Dendritic cell treated with granulocyte-macrophage colony-stimulating factor and Interleukin-4, amounts not matched to agents 40 ng/mL and 50 ng/mL, for 4 days (primary cell): Measurements from ENCODE around the gene N4BP2L1.
"Not testable (repeated sequence)": the region's sequence is repeated elsewhere in the genome, so short reads cannot be mapped to it uniquely, and the experiment has no call there.

Experiments
- H3K27ac Mint-ChIP-seq: one replicate; pipeline ENCODE4 v1.8.0; 2022; ENCODE audit warnings: mild to moderate bottlenecking, mixed read lengths
- H3K27me3 Mint-ChIP-seq: one replicate; pipeline ENCODE4 v1.8.0; 2022; ENCODE audit warnings: mild to moderate bottlenecking, mixed read lengths
- H3K36me3 Mint-ChIP-seq: one replicate; pipeline ENCODE4 v1.8.0; 2022; ENCODE audit warnings: low read depth, mixed read lengths
- H3K4me1 Mint-ChIP-seq: one replicate; pipeline ENCODE4 v1.8.0; 2022; ENCODE audit warnings: low read depth, mixed read lengths
- H3K4me3 Mint-ChIP-seq: one replicate; pipeline ENCODE4 v1.8.0; 2022; ENCODE audit warnings: mild to moderate bottlenecking, moderate library complexity, mixed read lengths
- H3K9me3 Mint-ChIP-seq: one replicate; pipeline ENCODE4 v1.8.0; 2022; ENCODE audit warnings: mixed read lengths
- intact Hi-C: fragments of 100-400 bp; cut with micrococcal nuclease; formaldehyde crosslinking; loops from one replicate; pipeline ENCODE4 v1.15.0; 2022

Gene N4BP2L1

DNA sequence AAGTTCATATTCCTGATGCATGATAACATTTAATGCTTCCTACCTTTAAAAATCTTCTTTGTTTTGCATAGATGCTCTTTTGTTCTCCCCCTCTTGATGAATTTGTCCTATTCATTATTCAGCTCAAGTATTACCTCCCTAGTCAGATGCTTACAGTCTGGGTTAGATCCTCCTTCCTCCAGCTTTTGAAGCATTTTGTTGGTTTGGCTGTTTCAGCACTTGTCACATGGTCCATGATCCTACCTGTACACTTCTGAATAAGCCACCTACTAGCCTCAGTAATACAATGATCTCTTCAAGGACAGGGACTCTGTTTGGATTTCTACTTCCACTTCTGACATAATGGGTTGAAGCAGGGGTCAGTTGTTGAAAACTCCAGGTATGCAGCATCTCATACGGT is 37.4 kb downstream of the N4BP2L1 start:
- peaks cover 7% of the 10 kb centered on the region for H3K36me3 Mint-ChIP-seq
- no peak overlapping the region for H3K4me3 Mint-ChIP-seq
- intact Hi-C loops, result no loop called here

DNA sequence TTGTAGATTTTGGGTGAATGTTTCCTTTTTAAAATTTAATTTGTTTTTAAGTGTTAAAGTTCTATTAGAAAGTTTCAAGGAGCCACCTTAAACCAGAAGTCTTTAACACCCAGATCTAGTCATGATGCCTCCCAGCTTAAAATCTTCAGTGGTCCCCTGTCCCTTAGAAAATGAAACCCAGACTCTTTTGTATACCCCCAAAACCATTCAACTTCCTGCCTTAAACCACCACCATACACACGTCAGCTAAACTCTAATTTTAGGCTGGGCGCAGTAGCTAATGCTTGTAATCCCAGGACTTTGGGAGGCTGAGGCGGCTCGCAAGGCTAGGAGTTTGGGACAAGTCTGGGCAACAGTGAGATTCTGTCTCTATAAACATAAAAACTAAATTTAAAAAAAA is 37.9 kb downstream of the N4BP2L1 start:
- Mint-ChIP-seq H3K4me1 (peaks cover 14% of the 10 kb centered on the region), H3K27me3 (no peaks in the 10 kb centered on the region), H3K27ac (no peak overlapping the region), H3K4me3 (no peak overlapping the region), H3K9me3 (no peaks in the 10 kb centered on the region), H3K36me3 (peaks cover 7% of the 10 kb centered on the region)
- intact Hi-C loops, result no loop called here

More for the DNA sequence above, 37.4 kb downstream of the N4BP2L1 start:
- no peaks in the 10 kb centered on the region for H3K27me3 Mint-ChIP-seq
- H3K27ac Mint-ChIP-seq, result no peak overlapping the region
- H3K9me3 Mint-ChIP-seq, result no peaks in the 10 kb centered on the region
- peaks cover 14% of the 10 kb centered on the region for H3K4me1 Mint-ChIP-seq

DNA sequence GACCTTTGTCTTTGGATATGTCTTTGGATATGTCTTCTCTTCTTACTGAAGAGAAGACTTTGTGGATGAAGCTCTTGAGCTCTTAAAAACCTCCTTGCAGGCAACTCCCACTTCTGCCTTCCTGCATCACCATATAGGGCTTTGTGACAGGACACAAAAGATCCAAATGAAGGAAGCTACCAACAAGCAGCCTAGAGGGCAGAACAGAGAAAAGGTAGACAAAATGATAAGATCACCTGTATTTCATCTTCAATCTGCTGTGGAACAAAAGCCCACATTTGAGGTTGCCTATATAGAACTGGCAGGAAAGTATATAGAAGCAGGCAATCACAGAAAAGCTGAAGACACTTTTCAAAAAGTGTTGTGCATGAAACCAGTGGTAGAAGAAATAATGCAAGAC is 42.5 kb downstream of the N4BP2L1 start:
- Mint-ChIP-seq H3K4me3 (no peak overlapping the region), H3K27ac (no peak overlapping the region), H3K36me3 (peaks cover 7% of the 10 kb centered on the region), H3K4me1 (no peaks in the 10 kb centered on the region), H3K27me3 (no peaks in the 10 kb centered on the region), H3K9me3 (no peaks in the 10 kb centered on the region)
- intact Hi-C loops, result no loop called here

GRCh38 chr13:32384702-32385101 is 43.2 kb downstream of the N4BP2L1 start:
- Mint-ChIP-seq H3K9me3 (no peaks in the 10 kb centered on the region), H3K36me3 (peaks cover 8% of the 10 kb centered on the region), H3K27me3 (no peaks in the 10 kb centered on the region), H3K27ac (no peak overlapping the region), H3K4me1 (no peaks in the 10 kb centered on the region), H3K4me3 (no peak overlapping the region)
- intact Hi-C loops, result loop anchor here (5.0 kb wide), 1 partner anchor 58 kb away; no protein-coding TSS in a partner anchor

GRCh38 chr13:32383836-32384618 is 43.9 kb downstream of the N4BP2L1 start:
- no peaks in the 10 kb centered on the region for H3K27me3 Mint-ChIP-seq
- intact Hi-C loops, result loop anchor here (2.0 to 5.0 kb wide), 2 partner anchors 58 to 197 kb away; no protein-coding TSS in a partner anchor
- H3K9me3 Mint-ChIP-seq, result no peaks in the 10 kb centered on the region
- H3K27ac Mint-ChIP-seq, result no peak overlapping the region
- H3K4me3 Mint-ChIP-seq, result no peak overlapping the region
- no peaks in the 10 kb centered on the region for H3K4me1 Mint-ChIP-seq
- H3K36me3 Mint-ChIP-seq, result peaks cover 15% of the 10 kb centered on the region

- no peaks in the 10 kb centered on the region for H3K4me1 Mint-ChIP-seq
- intact Hi-C loops, result loop anchor here (5.0 kb wide), 1 partner anchor 61 kb away; no protein-coding TSS in a partner anchor
- no peak overlapping the region for H3K27ac Mint-ChIP-seq
Measured at GRCh38 chr13:32381539-32381938, 46.4 kb downstream of the N4BP2L1 start.

GRCh38 chr13:32378012-32378411 is 49.9 kb downstream of the N4BP2L1 start:
- Mint-ChIP-seq H3K9me3 (peaks cover 9% of the 10 kb centered on the region), H3K36me3 (peaks cover 33% of the 10 kb centered on the region), H3K27me3 (no peaks in the 10 kb centered on the region), H3K4me1 (no peaks in the 10 kb centered on the region), H3K4me3 (no peak overlapping the region), H3K27ac (no peak overlapping the region)
- intact Hi-C loops, result no loop called here

More at GRCh38 chr13:32381539-32381938, 46.4 kb downstream of the N4BP2L1 start:
- Mint-ChIP-seq H3K27me3 (no peaks in the 10 kb centered on the region), H3K4me3 (no peak overlapping the region), H3K9me3 (no peaks in the 10 kb centered on the region), H3K36me3 (peaks cover 10% of the 10 kb centered on the region)

DNA sequence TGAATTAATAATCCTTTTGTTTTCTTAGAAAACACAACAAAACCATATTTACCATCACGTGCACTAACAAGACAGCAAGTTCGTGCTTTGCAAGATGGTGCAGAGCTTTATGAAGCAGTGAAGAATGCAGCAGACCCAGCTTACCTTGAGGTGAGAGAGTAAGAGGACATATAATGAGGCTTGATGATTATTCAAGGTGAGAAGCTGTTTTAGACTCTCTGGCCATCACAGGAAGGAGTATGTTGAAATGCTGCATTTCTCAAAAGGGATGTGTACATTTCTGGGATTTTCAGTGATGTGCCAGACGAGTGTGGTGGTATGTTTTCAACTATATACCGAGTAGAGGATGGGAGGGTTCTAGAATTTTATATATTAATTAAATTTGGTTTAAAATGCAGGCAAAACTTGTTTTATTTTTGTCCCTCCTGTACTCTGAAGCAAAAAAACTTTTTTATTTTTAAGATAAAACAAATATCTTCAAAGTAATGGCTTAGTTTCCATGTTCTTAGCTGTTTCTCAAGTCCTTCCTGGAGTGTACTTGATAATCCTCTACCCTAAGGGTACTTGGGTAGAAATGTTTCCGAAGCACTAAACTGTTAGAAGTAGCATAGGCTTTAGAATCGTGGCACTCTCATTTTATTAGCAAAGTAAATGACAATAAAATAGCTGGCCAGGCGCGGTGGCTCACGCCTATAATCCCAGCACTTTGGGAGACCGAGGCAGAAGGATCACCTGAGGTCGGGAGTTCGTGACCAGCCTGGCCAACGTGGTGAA is 51.1 kb downstream of the N4BP2L1 start:
- Mint-ChIP-seq H3K4me3 (no peak overlapping the region), H3K36me3 (peaks cover 44% of the 10 kb centered on the region), H3K27me3 (no peaks in the 10 kb centered on the region), H3K4me1 (no peaks in the 10 kb centered on the region), H3K27ac (no peak overlapping the region), H3K9me3 (peaks cover 15% of the 10 kb centered on the region)
- intact Hi-C loops, result no loop called here

DNA sequence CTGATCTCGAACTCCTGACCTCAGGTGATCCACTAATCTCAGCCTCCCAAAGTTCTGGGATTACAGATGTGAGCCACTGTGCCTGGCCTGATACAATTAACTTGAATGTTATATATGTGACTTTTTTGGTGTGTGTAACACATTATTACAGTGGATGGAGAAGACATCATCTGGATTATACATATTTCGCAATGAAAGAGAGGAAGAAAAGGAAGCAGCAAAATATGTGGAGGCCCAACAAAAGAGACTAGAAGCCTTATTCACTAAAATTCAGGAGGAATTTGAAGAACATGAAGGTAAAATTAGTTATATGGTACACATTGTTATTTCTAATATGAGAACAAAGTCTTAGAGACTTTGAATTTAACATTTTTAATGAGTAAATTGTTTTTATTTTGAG is 57.1 kb downstream of the N4BP2L1 start:
- Mint-ChIP-seq H3K4me1 (no peaks in the 10 kb centered on the region), H3K36me3 (peaks cover 42% of the 10 kb centered on the region), H3K27me3 (no peaks in the 10 kb centered on the region), H3K27ac (no peak overlapping the region), H3K4me3 (no peak overlapping the region), H3K9me3 (peaks cover 15% of the 10 kb centered on the region)
- intact Hi-C loops, result no loop called here

GRCh38 chr13:32362574-32362973 is 65.4 kb downstream of the N4BP2L1 start:
- H3K4me3 Mint-ChIP-seq, result no peak overlapping the region
- intact Hi-C loops, result no loop called here
- no peaks in the 10 kb centered on the region for H3K36me3 Mint-ChIP-seq
- no peak overlapping the region for H3K27ac Mint-ChIP-seq
- no peaks in the 10 kb centered on the region for H3K9me3 Mint-ChIP-seq
- H3K4me1 Mint-ChIP-seq, result peaks cover 5% of the 10 kb centered on the region
- H3K27me3 Mint-ChIP-seq, result no peaks in the 10 kb centered on the region

DNA sequence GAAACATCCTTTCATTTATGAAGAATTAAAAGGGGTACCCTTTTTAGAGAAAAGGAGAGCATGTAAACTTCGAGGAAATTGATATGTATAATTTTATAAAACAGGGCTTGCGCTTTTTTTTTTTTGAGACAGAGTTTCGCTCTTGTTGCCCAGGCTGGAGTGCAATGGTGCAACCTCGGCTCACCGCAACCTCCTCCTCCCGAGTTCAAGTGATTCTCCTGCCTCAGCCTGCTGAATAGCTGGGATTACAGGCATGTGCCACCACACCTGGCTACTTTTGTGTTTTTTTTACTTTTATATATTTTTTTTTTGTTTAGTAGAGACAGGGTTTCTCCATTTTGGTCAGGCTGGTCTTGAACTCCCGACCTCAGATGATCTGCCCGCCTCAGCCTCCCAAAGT is 72.0 kb downstream of the N4BP2L1 start:
- intact Hi-C loops, result loop anchor here (5.0 kb wide), 1 partner anchor 49 kb away; no protein-coding TSS in a partner anchor
- not testable (repeated sequence) for H3K27me3 Mint-ChIP-seq, H3K27ac Mint-ChIP-seq, H3K4me3 Mint-ChIP-seq, H3K9me3 Mint-ChIP-seq, H3K4me1 Mint-ChIP-seq, H3K36me3 Mint-ChIP-seq

DNA sequence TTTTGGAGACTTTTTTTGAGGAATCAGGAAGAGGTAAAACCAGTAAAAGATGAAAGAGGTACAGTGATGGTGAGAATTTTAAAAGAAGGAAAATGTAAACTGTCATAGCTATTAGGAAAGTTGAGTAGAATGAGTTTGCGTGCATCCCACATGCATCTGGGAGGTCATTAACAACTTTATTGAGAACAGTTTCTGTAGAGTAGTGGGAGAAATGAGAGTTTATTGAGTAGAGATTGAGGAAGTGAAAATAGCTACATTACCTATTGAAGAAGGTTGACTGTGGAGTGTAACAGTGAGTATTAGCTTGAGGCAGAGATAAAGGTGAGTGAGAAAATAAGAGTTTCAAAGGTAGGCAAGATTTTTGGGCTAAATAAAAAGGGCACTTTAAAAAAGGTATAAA is 73.9 kb downstream of the N4BP2L1 start:
- H3K27me3 Mint-ChIP-seq, result no peaks in the 10 kb centered on the region
- no peaks in the 10 kb centered on the region for H3K4me1 Mint-ChIP-seq
- H3K36me3 Mint-ChIP-seq, result peaks cover 23% of the 10 kb centered on the region
- intact Hi-C loops, result no loop called here
- no peak overlapping the region for H3K27ac Mint-ChIP-seq
- H3K4me3 Mint-ChIP-seq, result no peak overlapping the region
- no peaks in the 10 kb centered on the region for H3K9me3 Mint-ChIP-seq

- H3K27me3 Mint-ChIP-seq, H3K9me3 Mint-ChIP-seq, H3K27ac Mint-ChIP-seq, H3K4me3 Mint-ChIP-seq, intact Hi-C loops, H3K4me1 Mint-ChIP-seq: not testable (repeated sequence)
- peaks cover 41% of the 10 kb centered on the region for H3K36me3 Mint-ChIP-seq
Measured at GRCh38 chr13:32350839-32351441, 77.0 kb downstream of the N4BP2L1 start.
